Stimulated activated CD8-positive, alpha-beta memory T cell treated with anti-CD3 and anti-CD28 coated beads, Interleukin-7, amount 100 ng/mL, for 1 hour (primary cell): ENCODE measurements around the gene FEM1B.

Experiments
- DNase-seq, 2 donors: peaks; one replicate each; pipeline ENCODE4 v3.0.0-alpha.2; 2020; ENCODE audit warnings: low read depth in 2 of 2

Gene FEM1B

DNA sequence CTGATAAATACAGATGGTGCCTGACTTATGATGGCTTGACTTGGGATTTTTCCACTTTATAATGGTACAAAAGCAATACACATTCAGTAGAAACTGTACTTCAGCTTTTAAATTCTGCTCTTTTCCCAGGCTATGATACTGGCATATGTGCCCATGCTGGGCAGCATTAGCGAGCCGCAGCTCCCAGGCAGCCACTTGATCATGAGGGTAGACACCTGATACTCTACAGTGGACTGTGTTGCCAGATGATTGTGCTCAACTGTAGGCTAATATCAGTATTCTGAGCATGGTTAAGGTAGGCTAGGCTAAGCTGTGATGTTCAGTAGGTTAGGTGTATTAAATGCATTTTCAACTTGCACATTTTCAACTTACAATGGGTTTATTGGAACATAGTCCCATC is 17.7 kb upstream of the FEM1B start:
- no peak for DNase-seq

DNA sequence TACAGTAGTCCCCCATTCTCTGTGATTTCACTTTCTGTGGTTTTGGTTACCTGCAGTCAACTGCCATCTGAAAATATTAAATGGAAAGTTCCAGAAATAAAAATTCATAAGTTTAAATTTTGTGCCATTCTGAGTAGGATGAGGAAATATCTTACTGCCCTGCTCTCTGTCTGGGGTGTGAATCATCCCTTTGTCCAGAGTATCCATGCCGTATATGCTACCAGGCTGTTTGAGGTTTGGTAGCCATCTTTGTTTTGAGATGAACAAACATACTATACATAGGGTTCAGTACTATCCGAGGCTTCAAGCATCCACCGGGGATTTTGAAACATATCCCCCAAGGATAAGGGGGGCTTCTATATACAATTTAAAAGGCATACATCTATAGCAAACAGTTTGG is 16.3 kb upstream of the FEM1B start:
- DNase-seq: no peak

DNA sequence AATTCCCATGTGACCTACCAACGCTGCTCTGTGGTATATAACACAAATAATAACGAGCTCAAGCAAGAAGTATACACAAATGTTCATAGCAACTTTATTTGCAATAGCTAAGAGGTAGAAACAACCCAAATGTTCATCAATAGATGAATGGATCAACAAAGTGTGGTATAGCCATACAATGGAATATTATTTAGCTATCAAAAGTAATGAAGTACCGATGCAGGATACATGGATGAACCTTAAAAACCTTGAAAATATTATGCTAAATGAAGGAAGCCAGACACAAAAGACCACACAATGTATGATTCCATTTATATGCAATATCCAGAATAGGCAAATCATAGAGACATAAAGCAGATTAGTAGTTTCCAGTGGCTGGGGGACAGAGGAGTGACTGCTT is 15.6 kb upstream of the FEM1B start:
- DNase-seq: no peak

DNA sequence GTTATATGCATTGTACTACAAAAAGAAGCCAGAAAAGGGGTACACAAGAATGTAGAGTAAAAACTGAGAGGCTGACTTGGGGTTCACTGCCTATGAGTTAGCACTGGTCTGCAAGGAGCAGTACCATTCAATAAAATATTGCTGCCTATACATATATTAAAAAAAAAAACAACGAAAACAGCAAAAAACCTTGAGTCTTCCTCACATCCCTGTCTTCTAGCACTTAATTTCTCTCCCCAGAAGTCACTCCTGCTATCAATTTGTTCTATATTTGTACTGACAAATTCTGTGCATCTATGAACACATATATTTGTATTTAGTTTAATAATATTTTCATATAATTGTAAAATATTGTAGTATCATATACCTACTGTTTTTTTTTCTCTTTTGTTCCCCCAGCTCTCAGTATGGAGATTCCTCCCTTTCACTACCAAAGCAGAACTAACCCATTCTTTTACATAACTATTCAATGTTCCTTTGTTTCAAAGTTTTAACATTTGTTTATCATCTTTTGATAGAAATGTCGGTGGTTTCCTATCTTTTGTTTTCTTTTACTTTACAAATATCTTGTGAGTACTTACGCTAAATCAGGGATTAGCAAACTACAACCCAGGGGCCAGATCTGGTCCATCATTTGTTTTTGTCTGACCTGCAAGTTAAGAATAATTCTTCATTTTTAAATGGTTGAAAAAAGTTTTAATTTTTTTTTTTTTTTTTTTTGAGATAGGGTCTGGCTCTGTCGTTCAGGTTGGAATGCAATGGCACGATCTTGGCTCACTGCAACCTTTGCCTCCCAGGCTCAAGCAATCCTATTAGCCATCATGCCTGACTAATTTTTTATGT is 14.8 kb upstream of the FEM1B start:
- DNase-seq: no peak

DNA sequence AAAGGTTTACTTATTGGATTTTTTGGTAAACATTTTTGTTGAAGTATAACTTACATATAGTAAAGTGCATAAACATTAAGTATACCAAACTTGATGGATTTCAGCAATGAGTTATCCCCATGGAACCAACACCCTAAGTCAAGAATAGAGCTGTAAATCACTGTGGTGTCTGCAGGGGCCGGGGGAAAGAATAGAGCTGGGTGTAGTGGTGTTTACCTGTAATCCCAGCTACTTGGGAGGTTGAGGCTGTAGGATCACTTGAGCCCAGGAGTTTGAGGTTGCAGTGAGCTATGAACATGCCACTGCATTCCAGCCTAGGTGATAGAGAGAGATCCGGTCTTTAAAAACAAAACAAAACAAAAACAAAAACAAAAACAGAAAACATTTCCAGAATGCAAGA is 13.3 kb upstream of the FEM1B start:
- no peak for DNase-seq

DNA sequence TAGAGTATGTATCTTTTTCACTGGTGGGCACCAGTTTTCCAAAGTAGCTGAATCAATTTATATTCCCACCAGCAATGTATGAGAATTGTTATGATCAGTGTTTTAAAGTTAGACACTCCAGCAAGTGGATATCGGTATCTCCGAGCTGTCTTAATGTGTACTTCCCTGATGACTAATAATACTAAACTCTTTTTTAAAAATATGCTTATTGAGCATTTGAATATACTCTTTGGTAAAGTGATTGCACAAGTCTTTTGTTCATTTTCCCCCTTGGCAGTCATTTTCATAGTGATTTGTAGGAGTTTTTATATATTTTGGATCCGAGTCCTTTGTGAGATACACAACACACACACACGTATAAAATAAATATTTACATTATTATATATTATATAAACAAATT is 12.5 kb upstream of the FEM1B start:
- DNase-seq: no peak

DNA sequence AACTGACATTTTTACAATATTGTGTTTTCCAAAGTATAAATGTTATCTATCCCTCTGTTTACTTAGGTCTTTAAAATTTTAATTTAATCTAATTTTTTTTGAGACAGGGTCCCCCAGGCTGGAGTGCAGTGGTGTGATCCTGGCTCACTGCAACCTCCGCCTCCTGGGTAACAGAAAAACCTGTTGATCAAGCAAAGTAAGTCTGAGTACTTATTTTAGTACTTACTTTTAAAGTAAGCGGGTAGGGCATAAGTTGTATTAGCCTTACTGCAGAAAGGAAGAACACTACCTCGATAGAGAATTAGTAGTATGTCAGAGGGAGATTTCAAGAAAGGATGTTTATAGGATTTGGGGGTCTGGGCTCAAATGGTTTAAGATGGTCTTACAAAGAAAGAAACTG is 11.9 kb upstream of the FEM1B start:
- DNase-seq: no peak

DNA sequence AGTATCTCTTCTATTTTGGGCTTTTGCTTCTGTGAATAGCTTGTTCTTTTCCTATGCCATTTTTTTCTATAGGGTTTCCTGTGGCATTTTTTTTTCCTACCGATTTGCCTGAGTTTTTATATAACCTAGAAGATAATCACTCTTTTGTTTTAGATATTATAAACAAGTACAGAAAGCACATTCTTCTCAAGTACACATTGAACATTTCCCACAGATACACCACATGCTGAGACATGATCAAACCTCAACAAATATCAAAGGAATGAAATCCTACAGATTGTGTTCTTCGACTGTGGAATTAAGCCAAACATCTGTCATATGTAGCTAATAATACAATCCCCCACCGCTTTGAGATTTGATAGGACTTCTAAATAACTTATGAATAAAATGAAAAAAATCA is 9.1 kb upstream of the FEM1B start:
- no peak for DNase-seq

DNA sequence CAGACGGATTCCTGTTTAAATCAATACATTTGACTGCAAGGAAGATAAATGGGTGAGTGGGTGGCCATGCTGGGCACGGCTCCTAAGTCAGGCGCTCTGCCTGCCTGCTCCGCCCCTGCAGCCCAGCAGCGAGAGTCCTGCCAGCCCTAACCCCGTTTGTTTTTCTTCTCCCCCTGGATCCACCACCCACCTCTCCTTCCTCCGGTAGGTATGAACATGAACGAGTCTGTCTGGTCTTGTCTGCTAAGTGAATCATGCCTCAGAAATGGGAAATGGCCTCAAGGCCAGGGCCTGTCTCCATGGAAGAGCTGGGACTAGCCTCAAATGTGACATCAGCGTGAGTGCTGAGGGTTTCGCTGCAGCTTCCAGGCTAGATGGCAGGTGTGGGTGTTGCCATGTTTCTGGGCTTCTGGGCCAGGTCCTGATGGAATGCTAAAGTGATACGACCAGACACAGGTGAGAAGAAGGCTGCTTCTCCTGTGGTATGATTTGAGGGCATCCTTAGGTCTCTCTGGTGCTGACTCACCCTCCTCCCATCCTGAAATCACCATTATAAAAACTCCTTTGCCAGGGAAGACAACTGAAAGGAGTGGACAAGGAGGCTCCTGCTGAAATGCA is 5.6 kb upstream of the FEM1B start:
- no peak for DNase-seq

DNA sequence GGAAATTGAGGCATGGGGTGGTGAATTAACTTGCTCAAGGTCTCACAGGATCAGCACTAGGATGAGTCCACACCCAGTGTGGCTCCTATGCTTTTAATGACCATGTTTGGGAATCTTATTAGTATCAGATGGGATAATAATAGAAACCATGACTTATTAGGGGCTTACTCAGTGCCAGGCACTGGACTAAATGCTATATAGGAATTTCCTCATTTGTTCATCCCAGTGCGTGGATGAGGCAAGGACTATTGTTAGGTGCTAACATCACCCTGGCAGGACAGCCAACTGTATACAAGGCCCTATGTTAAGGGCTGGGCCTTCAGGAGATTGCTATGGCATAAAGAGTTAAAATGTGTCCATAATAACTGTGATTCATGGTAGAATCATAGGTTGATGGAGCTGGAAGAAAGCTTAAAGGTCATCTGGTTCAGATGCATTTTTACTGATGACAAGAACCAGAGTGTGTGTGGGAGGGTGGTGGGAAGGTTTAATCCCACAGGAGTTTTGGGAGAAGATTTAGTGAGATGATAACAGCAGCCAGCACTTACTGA is 4.7 kb upstream of the FEM1B start:
- no peak for DNase-seq

DNA sequence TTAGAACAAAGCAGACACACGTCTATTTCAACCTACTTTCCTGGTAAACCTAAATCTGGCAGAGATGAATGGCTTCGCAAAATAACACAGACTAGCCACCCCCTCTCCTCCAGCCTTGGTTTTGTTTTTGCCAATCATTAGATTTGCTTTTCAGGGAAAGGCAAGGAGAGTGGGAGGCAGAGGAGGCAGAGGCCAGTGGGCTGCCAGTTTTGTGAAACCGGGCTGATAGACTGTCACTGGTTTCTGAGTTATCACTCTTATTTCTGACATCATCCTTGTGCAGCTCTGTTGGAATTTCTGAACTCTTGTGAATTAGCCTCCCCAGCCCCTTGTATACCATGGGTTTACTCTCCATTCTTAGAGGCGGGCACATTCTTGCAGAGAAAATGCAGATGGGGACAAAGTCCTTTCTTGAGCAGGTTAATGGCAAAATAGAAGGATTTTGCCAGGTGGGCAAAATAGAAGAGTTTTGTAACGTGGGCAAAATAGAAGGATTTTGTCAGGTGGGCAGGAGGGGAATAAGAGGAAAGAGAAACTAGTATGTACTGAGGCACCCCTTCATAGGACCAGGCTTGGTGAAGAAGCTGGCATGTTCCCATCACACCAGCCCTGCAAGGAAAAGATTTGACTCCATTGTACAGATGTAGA is 3.2 kb upstream of the FEM1B start:
- DNase-seq: no peak

DNA sequence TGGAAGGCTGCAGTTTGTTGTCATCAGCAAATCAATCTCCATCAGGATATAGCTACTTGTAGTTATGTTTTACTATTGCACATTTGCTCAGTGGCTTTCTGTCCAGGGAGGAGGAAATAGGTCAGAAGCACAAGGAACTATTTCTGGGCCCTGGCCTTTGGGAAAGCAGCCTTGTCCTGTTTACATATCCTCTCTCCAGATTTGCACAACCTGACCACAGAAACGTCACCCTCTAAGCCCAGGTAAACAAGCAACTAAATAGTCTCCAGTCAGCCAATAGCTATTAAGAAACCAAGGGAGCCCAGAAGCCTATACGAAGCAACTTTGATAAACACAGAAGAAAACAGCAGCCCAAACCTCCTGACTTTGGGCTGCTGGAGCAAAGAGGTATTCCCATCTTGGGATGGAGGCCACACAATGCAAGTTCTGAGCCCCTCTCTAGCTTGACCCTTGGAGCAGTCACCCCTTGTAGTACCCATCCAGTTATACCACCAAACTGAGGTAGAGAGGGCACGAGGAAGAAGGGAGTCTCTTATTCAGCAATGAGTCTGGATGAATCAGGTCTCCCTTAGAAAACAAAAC is 2.3 kb upstream of the FEM1B start:
- DNase-seq: no peak

DNA sequence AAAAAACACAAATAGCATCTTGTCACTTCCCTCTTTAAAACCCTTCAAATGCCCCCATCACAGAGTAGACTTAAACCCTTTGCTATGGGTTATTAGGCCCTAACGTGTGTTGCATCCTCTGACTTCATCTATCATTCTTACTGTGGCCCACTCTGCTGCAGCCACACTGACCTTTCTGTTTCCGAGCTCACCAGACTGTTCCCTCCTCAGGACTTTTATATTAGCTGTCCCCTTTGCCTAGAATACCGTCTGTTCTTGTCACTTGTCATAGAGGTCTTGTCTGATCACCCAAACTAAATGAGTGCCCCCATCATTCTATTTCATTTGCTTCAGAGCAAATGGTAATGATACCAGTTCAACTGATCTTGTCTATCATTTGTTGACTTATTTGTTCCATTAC is 877 bp upstream of the FEM1B start:
- no peak for DNase-seq

DNA sequence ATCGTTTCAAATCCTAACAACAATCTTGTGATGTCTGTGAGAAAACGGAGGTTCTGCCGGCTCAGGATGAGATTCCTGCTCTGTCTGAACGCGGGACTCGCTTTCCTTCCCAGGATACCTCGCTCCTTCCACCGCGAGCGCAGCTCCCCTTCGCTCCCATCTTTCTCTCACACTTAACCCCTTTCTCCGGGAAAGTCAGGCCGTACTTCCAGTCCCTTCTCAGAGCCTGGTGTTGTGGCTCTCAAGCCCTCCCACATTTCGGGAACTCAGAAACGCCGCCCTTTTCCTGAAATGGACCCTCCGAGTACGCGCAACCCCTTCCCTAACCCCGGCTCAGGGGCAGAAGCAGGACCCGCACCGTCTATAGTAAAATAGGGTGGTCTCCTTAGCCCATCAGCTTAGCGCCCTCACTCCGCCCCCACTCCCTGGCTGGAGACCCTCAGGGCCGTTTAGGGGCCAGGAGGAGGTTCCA is 378 bp upstream of the FEM1B start:
- no peak for DNase-seq

DNA sequence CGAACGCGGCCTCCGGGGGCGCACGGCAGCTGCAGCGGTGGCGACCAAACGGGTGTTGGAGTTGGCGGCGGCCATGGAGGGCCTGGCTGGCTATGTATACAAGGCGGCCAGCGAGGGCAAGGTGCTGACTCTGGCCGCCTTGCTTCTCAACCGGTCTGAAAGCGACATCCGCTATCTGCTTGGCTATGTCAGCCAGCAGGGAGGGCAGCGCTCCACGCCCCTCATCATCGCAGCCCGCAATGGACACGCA is 725 bp downstream of the FEM1B start:
- DNase-seq: no peak

DNA sequence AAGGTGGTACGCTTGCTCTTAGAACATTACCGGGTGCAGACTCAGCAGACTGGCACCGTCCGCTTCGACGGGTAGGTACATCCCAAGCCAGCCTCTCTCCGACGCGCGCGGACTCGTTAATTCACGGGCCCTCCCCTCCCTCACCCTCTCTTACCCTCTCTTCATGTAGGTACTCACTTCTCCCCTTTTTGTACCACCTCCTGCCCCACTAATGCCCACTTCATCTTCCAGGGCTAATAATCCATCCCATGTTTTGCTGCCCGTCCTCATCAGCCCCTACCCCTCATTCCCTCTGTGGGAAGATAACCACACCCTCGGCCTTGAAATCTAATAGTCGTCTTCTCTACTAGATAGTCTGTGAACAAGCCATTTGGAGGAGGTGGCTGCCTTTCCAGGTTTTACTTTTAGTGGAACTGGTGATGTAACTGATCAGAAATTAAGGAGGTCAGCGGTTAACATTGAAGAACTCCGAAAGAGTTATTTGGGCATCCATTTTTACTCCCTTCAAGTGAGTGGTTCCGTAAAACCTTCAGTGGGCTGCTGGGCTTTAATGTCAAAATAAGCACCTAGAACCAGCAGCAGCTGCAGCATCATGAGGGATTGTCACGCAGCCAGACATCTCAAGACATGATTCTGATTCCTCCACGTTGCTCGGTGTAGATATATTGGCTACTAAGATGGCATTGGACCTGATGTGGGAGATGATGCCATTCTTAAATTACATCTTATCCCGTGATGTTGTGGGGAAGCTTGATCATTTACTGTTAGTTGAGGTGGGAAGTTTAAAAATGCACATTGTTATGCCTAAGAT is 1.3 kb downstream of the FEM1B start:
- DNase-seq: no peak

DNA sequence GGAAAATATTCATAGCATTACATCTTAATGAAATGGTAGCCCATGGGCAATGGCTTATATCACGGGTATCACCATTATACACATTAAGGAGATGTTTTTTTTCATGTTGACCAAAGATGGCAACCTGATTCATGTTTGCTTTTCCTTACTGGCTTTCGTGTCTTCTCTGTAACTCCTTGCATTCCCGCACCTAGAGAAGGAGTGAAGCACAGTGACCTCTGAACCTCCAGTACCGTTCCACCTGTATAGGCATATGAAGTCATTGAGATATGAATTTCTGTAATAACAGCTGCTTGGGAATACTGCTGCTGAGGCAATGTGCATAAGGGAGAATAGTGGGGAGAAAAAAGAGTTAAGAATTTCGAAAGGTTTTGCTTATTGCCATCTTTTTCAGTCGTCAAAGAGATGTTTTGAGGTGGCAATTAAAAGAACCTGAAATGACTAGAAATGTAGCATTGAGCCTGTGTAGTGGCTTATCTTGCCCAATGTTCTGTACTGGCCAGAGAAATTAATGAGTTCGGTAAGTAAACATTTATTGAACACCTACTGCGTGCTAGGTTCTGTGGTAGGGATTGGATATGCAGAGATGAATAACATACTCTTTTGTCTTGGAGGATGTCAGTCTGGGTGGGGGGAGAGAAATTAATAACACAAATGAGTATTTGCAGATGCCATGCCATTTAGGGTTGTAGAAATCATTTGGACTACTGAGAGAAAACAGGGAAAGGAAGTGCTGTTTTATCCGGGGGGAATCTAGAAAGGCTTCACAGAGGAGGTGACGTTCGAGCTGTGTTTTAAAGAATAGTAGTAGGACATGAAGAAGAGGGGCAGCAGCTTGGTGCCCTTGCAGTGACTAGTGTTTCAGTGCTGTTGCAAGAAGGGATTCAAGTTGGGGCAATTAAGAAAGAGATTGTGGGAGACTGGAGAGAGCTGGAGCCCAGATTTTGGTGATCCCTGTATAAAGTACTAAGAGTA is 2.5 kb downstream of the FEM1B start:
- no peak for DNase-seq

DNA sequence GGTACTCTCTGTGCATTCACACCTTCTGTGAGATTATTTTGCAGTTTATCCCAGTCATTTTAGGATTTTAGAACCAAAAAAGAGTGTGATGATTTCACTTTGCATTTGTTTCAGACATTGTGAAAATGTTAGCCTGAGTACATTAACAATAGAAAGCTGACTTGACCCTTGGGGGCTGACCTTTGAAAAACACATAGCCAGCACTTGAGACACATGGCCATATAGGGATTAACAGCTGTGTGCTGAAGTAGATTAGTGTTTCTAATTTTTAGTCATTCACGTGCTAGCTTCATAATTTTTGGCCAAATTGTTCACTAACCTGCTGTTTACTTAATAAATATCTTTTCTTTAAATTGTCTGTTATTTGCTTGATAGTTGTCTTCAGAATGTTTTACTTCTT is 3.5 kb downstream of the FEM1B start:
- no peak for DNase-seq

DNA sequence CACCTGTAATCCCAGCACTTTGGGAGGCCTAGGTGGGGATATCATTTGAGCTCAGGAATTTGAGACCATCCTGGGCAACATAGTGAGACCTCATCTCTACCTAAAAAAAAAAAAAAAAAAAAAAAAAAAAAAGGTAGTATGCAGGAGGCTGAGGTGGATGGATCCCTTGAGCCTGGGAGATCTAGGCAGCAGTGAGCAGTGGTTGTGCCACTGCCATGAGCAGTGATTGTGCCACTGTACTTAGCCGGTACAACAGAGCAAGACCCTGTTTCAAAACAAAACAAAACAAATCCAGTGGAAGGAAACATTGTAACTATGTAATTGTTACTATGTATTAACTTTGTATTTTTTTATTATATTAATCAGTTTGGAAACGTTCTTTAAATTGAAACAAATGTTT is 5.9 kb downstream of the FEM1B start:
- DNase-seq: no peak

DNA sequence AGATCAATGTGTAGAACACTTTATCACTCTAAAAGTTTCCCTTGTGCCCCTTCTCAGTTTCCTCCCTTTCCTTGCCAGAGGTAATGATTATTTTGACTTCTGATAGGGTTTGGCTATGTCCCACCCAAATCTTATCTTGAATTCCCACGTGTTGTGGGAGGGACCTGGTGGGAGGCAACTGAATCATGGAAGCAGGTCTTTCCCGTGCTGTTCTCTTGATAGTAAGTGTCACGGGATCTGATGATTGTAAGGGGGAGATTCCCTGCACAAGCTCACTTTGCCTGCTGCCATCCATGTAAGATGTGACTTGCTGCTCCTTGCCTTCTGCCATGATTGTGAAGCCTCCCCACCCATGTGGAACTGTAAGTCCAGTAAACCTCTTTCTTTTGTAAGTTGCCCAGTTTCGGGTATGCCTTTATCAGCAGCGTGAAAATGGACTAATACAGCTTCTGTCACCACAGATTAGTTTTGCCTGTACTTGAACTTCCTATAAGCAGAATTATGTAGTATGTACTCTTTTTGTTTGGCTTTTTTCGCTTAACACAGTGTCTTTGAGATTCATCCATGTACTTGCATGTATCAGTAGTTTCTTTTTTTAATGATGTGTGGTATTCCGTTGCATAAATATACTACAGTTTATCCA is 7.2 kb downstream of the FEM1B start:
- no peak for DNase-seq
